ENCODE measurements around the gene LRRC72. TPM values are rescaled to one million over a fixed set of nuclear protein-coding genes. Genes with fewer than 3 reads are reported as not detected.

The LRRC72 gene
- total and polyA plus RNA-seq, 2 experiments from 2014 or later = not detected

DNA sequence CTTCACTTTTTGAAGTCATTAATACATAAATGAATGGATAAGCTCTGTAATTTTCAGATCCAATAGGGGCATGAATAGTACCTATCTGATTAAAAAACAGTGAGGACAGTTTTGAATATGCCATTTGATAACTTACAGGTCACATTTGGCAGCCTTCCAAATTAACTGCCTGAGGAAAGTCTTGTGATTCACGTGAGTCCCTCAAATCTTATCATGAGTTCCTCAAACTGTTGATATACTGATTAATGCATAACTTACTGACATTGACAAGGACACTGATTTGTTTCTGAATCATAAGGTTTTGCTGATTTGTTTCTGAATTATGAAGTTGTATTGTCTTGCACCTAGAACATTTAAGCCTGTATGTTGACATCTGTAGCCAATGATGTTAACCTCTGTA is 63.8 kb downstream of the LRRC72 start (continued):
- TF ChIP-seq ZNF462 (CRISPR knock-in tag; IDR thresholded peaks at IDR 0.05) (no peak), POLR2AphosphoS5 (IDR thresholded peaks at IDR 0.05; ENCODE audit: low read depth) (no peak), EZH2phosphoT487 (IDR thresholded peaks at IDR 0.05; ENCODE audit: unreplicated experiment) (no peak)

DNA sequence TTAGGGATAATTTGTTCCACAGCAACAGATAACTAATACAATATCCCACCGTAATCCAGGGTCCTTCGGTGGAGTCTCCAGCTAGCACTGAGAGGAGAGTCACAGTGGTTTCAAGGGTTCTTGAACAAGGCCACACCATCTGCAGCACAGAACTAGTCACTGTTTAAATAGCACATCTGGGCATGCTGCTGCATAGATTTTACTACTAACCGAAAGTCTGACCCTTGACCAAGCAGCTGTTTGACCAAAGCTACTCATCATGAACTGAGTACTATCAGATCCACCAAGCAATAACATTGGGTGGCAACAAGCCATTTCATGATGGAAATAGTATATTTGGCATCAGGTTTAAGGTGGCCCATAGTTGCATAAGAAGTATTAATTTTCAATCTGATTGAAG is 65.8 kb downstream of the LRRC72 start:
- TF ChIP-seq ZNF331 (CRISPR knock-in tag; IDR thresholded peaks at IDR 0.05; ENCODE audit: low read depth) (no peak), ZNF114 (CRISPR knock-in tag; IDR thresholded peaks at IDR 0.05) (no peak), STAT1 (IDR thresholded peaks at IDR 0.05; ENCODE audit: unreplicated experiment) (no peak), EZH2phosphoT487 (IDR thresholded peaks at IDR 0.05; ENCODE audit: unreplicated experiment) (no peak), ZNF462 (CRISPR knock-in tag; IDR thresholded peaks at IDR 0.05) (no peak)
- Histone ChIP-seq H3K4me3 (no peak overlapping the region), H3K4me2 (no peak overlapping the region), H3K79me2 (replicated peaks; ENCODE audit: insufficient read depth) (no peaks in the 10 kb centered on the region), H2AFZ (no peak overlapping the region), H3K27ac (ENCODE audit: low read depth) (no peak overlapping the region), H3K9me2 (ENCODE audit: insufficient read depth) (peaks cover 10% of the 10 kb centered on the region; the same call in 1 of the 2 replicates), H4K20me1 (replicated peaks; ENCODE audit: insufficient read depth) (no peaks in the 10 kb centered on the region), H3K4me1 (ENCODE audit: insufficient read depth) (peaks cover 10% of the 10 kb centered on the region), H3F3A (replicated peaks; ENCODE audit: low read depth) (no peaks in the 10 kb centered on the region), H3K27me3 (ENCODE audit: insufficient read depth) (no peaks in the 10 kb centered on the region), H3K36me3 (ENCODE audit: insufficient read depth) (no peaks in the 10 kb centered on the region)
- Mint-ChIP-seq H3K9me3 (no peaks in the 10 kb centered on the region), H3K36me3 (ENCODE audit: low read depth) (no peaks in the 10 kb centered on the region), H3K27me3 (ENCODE audit: insufficient read depth, low read depth, poor library complexity) (peaks cover 1% of the 10 kb centered on the region), H3K27ac (no peak overlapping the region), H3K4me1 (peaks cover 3% of the 10 kb centered on the region; the same call in 1 of the 3 replicates), H3K4me3 (no peak overlapping the region)
- no peak for ATAC-seq
- no peak for DNase-seq (ENCODE audit: low spot score)
